Spleen (tissue), 11 donors: ENCODE results near the gene OGG1. TPM values are rescaled to one million over a fixed set of nuclear protein-coding genes. Genes with fewer than 3 reads are reported as not detected.

ENCODE experiments used
- DNase-seq: peaks from one replicate; pipeline ENCODE4 v3.0.0-alpha.2; 2020
- H3K27ac ChIP-seq, 8 donors: fragments of 200-600 bp; sonication (generic) in 7 of 8; 1 replicate in 4 of 8; 2 replicates in 4 of 8; pipeline versions ENCODE4 v1.5.0 to v1.8.0; 2016 to 2021; ENCODE audit warnings: inconsistent platforms in 4 of 8, mild to moderate bottlenecking in 4 of 8, moderate library complexity in 1 of 8
- H3K27me3 ChIP-seq, 7 donors: fragments of 200-600 bp; sonication (generic) in 6 of 7; replicated peaks in 1 of 7; 1 replicate in 4 of 7; 2 replicates in 3 of 7; pipeline versions ENCODE4 v1.5.0 to v1.8.0; 2016 to 2021; ENCODE audit warnings: inconsistent platforms in 3 of 7, mild to moderate bottlenecking in 1 of 7
- H3K36me3 ChIP-seq, 6 donors: fragments of 200-600 bp; sonication (generic) in 5 of 6; 1 replicate in 4 of 6; 2 replicates in 2 of 6; pipeline versions ENCODE4 v1.5.0 to v1.8.0; 2016 to 2021; ENCODE audit warnings: inconsistent platforms in 2 of 6
- H3K4me1 ChIP-seq, 6 donors: fragments of 200-600 bp; sonication (generic) in 5 of 6; 1 replicate in 3 of 6; 2 replicates in 3 of 6; pipeline versions ENCODE4 v1.5.0 to v1.8.0; 2016 to 2021; ENCODE audit warnings: inconsistent platforms in 3 of 6
- H3K4me3 ChIP-seq, 8 donors: fragments of 200-600 bp; sonication (generic) in 7 of 8; 1 replicate in 4 of 8; 2 replicates in 4 of 8; pipeline versions ENCODE4 v1.5.0 to v1.8.0; 2016 to 2021; ENCODE audit warnings: inconsistent platforms in 4 of 8, mild to moderate bottlenecking in 4 of 8, moderate library complexity in 2 of 8
- H3K9me3 ChIP-seq, 8 donors: fragments of 200-600 bp; sonication (generic) in 7 of 8; 1 replicate in 4 of 8; 2 replicates in 4 of 8; pipeline versions ENCODE4 v1.5.0 to v1.8.0; 2016 to 2021; ENCODE audit warnings: inconsistent platforms in 4 of 8
- CTCF ChIP-seq, 11 experiments: fragments of 200-600 bp in 7 of 11; fragments of 450-650 bp in 4 of 11; sonication (generic) in 4 of 11; IDR thresholded peaks in 8 of 11; conservative IDR thresholded peaks in 3 of 11; 1 replicate in 7 of 11; 2 replicates in 4 of 11; pipeline versions ENCODE4 v1.4.0 to v1.8.0; 2016 to 2021; ENCODE audit warnings: antibody characterized with exemption in 11 of 11, inconsistent platforms in 4 of 11, mild to moderate bottlenecking in 1 of 11
- POLR2A ChIP-seq, 3 donors: fragments of 450-650 bp; IDR thresholded peaks; one replicate each; pipeline ENCODE4 v1.5.1; 2017; ENCODE audit warnings: antibody characterized with exemption in 3 of 3, mild to moderate bottlenecking in 1 of 3
- POLR2AphosphoS5 ChIP-seq, 3 donors: sonication (generic); formaldehyde crosslinking; IDR thresholded peaks; one replicate each; pipeline ENCODE4 v1.5.1; 2017; ENCODE audit warnings: antibody characterized with exemption in 3 of 3
- WGBS, 5 donors: extraction: QIAGEN DNeasy Blood & Tissue Kit in 3 of 5; methylation state at CpG; one replicate each; pipeline versions ENCODE4 v1.1.5 to v1.1.7; 2013 to 2018; 5-methylcytosine and 5-hydroxymethylcytosine counted together
- intact Hi-C: fragments of 100-400 bp; cut with DNase I; formaldehyde crosslinking; loops from one replicate; pipeline ENCODE4 v1.15.0; 2023; ENCODE audit warnings: low total_unique reads
- polyA plus RNA-seq, 3 donors: library from polyadenylated mRNA; stranded (reverse); fragments of 200-250 nt; gene quantifications; one replicate each; pipeline ENCODE4 v1.2.1, GENCODE V29; 2013
- total RNA-seq, 7 donors: library from RNA; depleted of rRNA in 3 of 7; stranded (reverse); fragments of >200 nt in 3 of 7; fragmentation: NEBNext Ultra II Directional in 4 of 7; extraction: Animal tissue kit (Norgen Biotek cat#: 25700) in 4 of 7; gene quantifications; one replicate each; pipeline versions ENCODE4 v1.1.0 to v1.2.1, GENCODE V29; 2016 to 2021
- donor health status: healthy with polysubstance abuse.
- donor health status: DM: no; HTN: no; CAD: no; lungs with moderate emphysema.
- donor health status: DM: no; HTN: no; CAD: no.
- donor health status: Bipolar disorder and iron deficiency.
- donor health status: healthy.
- donor health status: DM: no; HTN: no; CAD: no.
- donor health status: DM: yes; HTN: yes; CAD: no.

OGG1 gene
- total and polyA plus RNA-seq, 10 donors = 9.3 to 34.5 (median 26.7) TPM

GRCh38 chr3:9794400-9794799 lies 44.6 kb downstream of the OGG1 start:
- no peak for TF ChIP-seq POLR2AphosphoS5 (IDR thresholded peaks at IDR 0.05)
- H3K27ac ChIP-seq = peak overlapping the region in 7 of 8 donors; percentile 22 to 99 (median 97)
- no peak for DNase-seq
- H3K36me3 ChIP-seq = peaks cover 2 to 72% (median 40%) of the 10 kb centered on the region in 6 donors
- H3K4me1 ChIP-seq = peaks cover 34 to 87% (median 64%) of the 10 kb centered on the region in 6 donors
- H3K4me3 ChIP-seq = peak overlapping the region in 4 of 8 donors; percentile 68 to 95 (median 82)
- H3K27me3 ChIP-seq = no peaks in the 10 kb centered on the region
- WGBS, 5 donors = 85 to 95% (median 89%) methylated on average over 11 of the region's 11 CpGs
- intact Hi-C loops = no loop called here
- H3K9me3 ChIP-seq = no peaks in the 10 kb centered on the region

GRCh38 chr3:9795207-9795606 lies 45.5 kb downstream of the OGG1 start:
- TF ChIP-seq POLR2A (IDR thresholded peaks at IDR 0.05) (no peak), CTCF (IDR thresholded peaks at IDR 0.05 in 8 of 11, conservative IDR thresholded peaks at IDR 0.05 in 3 of 11) (no peak), POLR2AphosphoS5 (IDR thresholded peaks at IDR 0.05) (peak in 1 of 3 donors; percentile 40)
- peak overlapping the region in 2 of 8 donors; percentile 4 to 31 for H3K4me3 ChIP-seq
- WGBS, 5 donors = 61 to 70% (median 64%) methylated on average over 5 of the region's 5 CpGs
- no peak for DNase-seq
- H3K27ac ChIP-seq = peak overlapping the region in 7 of 8 donors; percentile 22 to 99 (median 96)
- no peaks in the 10 kb centered on the region for H3K27me3 ChIP-seq
- no peaks in the 10 kb centered on the region for H3K9me3 ChIP-seq
- H3K4me1 ChIP-seq = peaks cover 34 to 87% (median 63%) of the 10 kb centered on the region in 6 donors
- H3K36me3 ChIP-seq = peaks cover 9 to 72% (median 41%) of the 10 kb centered on the region in 6 donors
- intact Hi-C loops = no loop called here

- Histone ChIP-seq H3K9me3 (no peaks in the 10 kb centered on the region), H3K4me3 (no peak overlapping the region), H3K27ac (peak overlapping the region in 1 of 8 donors; percentile 4), H3K4me1 (peaks cover 27 to 66% (median 43%) of the 10 kb centered on the region in 6 donors), H3K27me3 (no peaks in the 10 kb centered on the region), H3K36me3 (peaks cover 15 to 84% (median 60%) of the 10 kb centered on the region in 6 donors)
- TF ChIP-seq POLR2A (IDR thresholded peaks at IDR 0.05) (no peak), CTCF (IDR thresholded peaks at IDR 0.05 in 8 of 11, conservative IDR thresholded peaks at IDR 0.05 in 3 of 11) (no peak), POLR2AphosphoS5 (IDR thresholded peaks at IDR 0.05) (no peak)
- no peak for DNase-seq
- intact Hi-C loops = no loop called here
- WGBS, 5 donors = 89 to 94% (median 90%) methylated on average over 12 of the region's 12 CpGs
Measured at GRCh38 chr3:9797196-9797945, 47.6 kb downstream of the OGG1 start.

- no peaks in the 10 kb centered on the region for H3K9me3 ChIP-seq
- intact Hi-C loops = no loop called here
- H3K27me3 ChIP-seq = no peaks in the 10 kb centered on the region
- TF ChIP-seq POLR2A (IDR thresholded peaks at IDR 0.05) (no peak), CTCF (IDR thresholded peaks at IDR 0.05 in 8 of 11, conservative IDR thresholded peaks at IDR 0.05 in 3 of 11) (no peak), POLR2AphosphoS5 (IDR thresholded peaks at IDR 0.05) (no peak)
- H3K27ac ChIP-seq = no peak overlapping the region
- DNase-seq = no peak
- H3K4me1 ChIP-seq = peaks cover 11 to 44% (median 20%) of the 10 kb centered on the region in 6 donors
- peaks cover 19 to 100% (median 89%) of the 10 kb centered on the region in 6 donors for H3K36me3 ChIP-seq
- H3K4me3 ChIP-seq = no peak overlapping the region
- 88 to 94% (median 92%) methylated on average over 5 of the region's 5 CpGs for WGBS, 5 donors
Measured at GRCh38 chr3:9800529-9800928, 50.8 kb downstream of the OGG1 start.
